SK-N-SH (cell line): Measurements from ENCODE around the gene ENTREP3.

Experiments used
- CTCF ChIP-seq: fragments of 200-600 bp; sonication (generic); IDR thresholded peaks from 2 replicates; pipeline ENCODE4 v1.6.1; 2017; ENCODE audit warnings: antibody characterized with exemption, mild to moderate bottlenecking, moderate library complexity
- EP300 ChIP-seq, 2 experiments: IDR thresholded peaks; 2 replicates each; pipeline versions ENCODE4 v1.4.0 to v1.6.1; 2012; ENCODE audit warnings: borderline replicate concordance in 1 of 2, low read depth in 1 of 2, low read length in 1 of 2
- JUND ChIP-seq: IDR thresholded peaks from 2 replicates; pipeline ENCODE4 v1.4.0; 2012
- MXI1 ChIP-seq: IDR thresholded peaks from 2 replicates; pipeline ENCODE4 v1.6.1; 2012; ENCODE audit warnings: mild to moderate bottlenecking, low read depth, low read length, improper control_type of control experiment
- NFIC ChIP-seq: IDR thresholded peaks from 2 replicates; pipeline ENCODE4 v1.4.0; 2012; ENCODE audit warnings: borderline replicate concordance
- POLR2AphosphoS5 ChIP-seq: IDR thresholded peaks from 2 replicates; pipeline ENCODE4 v1.6.1; 2012; ENCODE audit warnings: low read depth, low read length
- RAD21 ChIP-seq: IDR thresholded peaks from 2 replicates; pipeline ENCODE4 v1.6.1; 2012; ENCODE audit warnings: mild to moderate bottlenecking, low read length
- RCOR1 ChIP-seq: fragments of 150-350 bp; IDR thresholded peaks from 2 replicates; pipeline ENCODE4 v1.6.1; 2017; ENCODE audit warnings: antibody characterized with exemption, low read length
- REST ChIP-seq: IDR thresholded peaks from 2 replicates; pipeline ENCODE4 v1.6.1; 2012; ENCODE audit warnings: mild to moderate bottlenecking, low read depth, low read length, moderate library complexity
- TCF12 ChIP-seq: IDR thresholded peaks from 2 replicates; pipeline ENCODE4 v1.4.0; 2012
- USF2 ChIP-seq: fragments of 150-350 bp; IDR thresholded peaks from 2 replicates; pipeline ENCODE4 v1.6.1; 2017; ENCODE audit warnings: antibody characterized with exemption, low read length, low read depth, borderline replicate concordance

- TF ChIP-seq JUND (no peak), POLR2AphosphoS5 (no peak), RAD21 (no peak), CTCF (no peak), EP300 (IDR thresholded peaks at IDR 0.05; ENCODE audit: borderline replicate concordance in 1 of 2, low read depth in 1 of 2, low read length in 1 of 2) (no peak), MXI1 (no peak), TCF12 (no peak), USF2 (no peak), REST (no peak), NFIC (no peak), RCOR1 (no peak)
Measured at GRCh38 chr1:155293086-155293749, 37.9 kb upstream of the ENTREP3 start.
